ELF-1 (cell line): ENCODE results near the gene LRP11.

Source experiments
- DNase-seq: peaks from one replicate; pipeline ENCODE4 v3.0.0-alpha.2; 2016; ENCODE audit warnings: low read depth, low spot score

The LRP11 gene

GRCh38 chr6:149783551-149783950, 80.6 kb downstream of the LRP11 start:
- DNase-seq = no peak

DNA sequence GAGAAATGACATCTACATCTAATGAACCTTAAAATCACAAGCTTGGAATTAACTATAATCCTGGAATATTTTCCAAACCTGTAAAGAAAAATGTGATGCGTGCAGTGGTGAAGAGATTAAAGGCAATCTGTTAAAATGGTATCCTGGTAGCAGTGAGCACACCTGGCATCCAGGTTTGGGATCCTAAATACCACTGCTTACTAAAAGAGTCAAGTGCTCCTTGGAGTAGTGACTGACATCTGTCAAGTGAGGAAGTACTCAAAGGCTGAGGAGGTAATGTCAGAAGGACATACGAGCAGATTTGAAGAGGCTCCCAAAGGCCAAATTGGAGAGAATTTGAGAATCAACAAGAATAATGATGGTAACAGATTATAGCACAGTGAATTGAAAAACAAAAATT, 81.8 kb downstream of the LRP11 start:
- no peak for DNase-seq

GRCh38 chr6:149781715-149782114, 82.4 kb downstream of the LRP11 start:
- no peak for DNase-seq

DNA sequence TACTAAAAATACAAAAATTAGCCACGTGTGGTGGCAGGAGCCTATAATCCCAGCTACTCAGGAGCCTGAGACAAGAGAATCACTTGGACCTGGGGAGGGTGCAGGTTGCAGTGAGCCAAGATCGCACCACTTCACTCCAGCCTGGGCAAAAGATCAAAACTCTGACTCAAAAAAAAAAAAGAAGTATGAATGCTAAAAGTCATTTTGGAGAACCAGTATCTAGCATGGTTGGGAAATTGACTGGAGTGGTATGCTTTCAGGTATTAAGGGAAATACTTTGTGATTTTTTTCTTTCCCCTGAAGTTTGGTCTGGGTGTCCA, 84.6 kb downstream of the LRP11 start:
- no peak for DNase-seq

GRCh38 chr6:149777624-149778023, 86.5 kb downstream of the LRP11 start:
- no peak for DNase-seq

DNA sequence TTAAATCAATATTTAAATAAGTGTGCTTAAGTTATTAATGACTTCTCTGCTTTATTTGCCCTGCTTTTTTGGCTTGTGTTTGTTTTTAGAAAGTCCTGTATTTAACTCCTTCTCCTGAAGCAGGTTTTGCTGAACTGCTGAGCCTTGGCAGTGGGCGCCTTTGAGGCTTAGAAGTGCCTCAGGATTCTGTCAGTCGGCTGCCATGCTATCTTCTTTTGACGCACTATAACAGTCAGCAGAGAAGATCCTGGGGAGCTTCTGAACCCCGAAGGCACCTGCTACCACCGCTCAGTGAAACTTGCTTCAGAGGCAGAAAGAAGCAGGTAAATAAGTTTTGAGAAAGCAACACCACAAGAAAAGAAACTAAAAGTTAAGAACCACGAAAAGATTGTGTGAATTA, 92.2 kb downstream of the LRP11 start:
- DNase-seq = no peak

GRCh38 chr6:149771185-149771584, 93.0 kb downstream of the LRP11 start:
- DNase-seq = no peak

DNA sequence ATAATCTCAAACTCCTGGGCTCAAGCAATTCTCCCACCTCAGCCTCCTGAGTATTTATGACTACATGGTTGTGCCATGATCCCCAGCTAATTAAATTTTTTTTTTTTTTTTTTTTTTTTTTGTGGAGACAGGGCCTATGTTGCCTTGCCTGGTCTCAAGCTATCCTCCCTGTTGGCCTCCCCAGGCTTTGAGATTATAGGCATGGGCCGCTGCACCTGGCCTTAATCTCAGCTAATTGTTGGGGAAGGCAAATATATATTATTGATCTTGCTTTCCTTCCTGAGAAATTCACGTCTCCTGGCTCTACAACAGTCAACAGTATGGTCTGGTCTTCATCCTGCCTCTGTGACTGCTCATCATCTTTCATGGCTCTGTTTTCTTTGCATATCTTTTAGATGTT, 94.5 kb downstream of the LRP11 start:
- no peak for DNase-seq
